Measurements from ENCODE around the gene REM2.

- no peak for TF ChIP-seq EP300 (IDR thresholded peaks at IDR 0.05)
- peak in 1 of 2 donors; percentile 44 for TF ChIP-seq POLR2AphosphoS5 (IDR thresholded peaks at IDR 0.05)
- TF ChIP-seq POLR2A (IDR thresholded peaks at IDR 0.05; ENCODE audit: low read depth), result no peak
Observed at GRCh38 chr14:22882529-22883172, 371 bp upstream of the REM2 start.

All from esophagus muscularis mucosa (tissue), 3 donors.